ENCODE results near the gene WDR45.

WDR45 gene

DNA sequence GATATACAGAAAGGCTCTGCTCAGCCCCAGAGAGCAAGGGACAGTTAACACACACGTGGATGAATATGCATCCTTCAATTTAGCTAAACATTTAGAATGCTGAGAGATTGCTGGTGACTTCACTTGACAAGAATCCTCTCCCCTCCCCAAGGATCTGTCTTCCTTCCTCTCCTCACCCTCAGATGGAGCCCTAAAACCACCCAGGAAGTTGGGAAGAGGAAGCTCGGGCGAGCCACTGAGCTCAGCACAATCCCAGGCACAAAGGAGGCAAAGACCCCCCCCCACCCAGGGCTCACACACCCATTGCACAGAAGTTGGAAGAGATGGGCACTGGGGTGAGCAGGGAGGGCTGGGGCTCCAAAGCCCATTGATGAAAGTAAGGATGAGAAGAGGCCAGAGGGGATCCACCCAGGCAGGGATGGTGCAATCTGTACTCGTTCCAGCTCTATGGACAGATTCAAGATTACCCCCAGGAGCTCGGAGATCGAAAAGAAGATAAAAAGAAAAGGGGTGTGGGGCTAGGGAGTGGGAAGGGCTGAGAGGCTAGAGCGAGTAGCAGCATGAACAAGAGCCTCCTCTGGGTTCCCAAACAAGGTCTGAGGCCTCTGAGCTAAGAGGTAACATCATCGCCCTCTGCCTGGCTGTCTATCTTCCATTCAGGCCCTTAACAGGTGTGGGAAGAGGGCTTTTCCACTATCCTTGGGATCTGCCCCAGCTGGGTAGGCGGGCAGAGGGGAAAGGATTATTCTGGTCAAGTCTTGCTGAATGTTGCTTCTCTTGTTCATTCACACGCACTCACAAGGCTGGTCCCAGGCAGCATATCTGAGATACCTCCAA is 37.7 kb downstream of the WDR45 start:
- DNase-seq (ENCODE audit: extremely low read depth, low read depth) = no peak

DNA sequence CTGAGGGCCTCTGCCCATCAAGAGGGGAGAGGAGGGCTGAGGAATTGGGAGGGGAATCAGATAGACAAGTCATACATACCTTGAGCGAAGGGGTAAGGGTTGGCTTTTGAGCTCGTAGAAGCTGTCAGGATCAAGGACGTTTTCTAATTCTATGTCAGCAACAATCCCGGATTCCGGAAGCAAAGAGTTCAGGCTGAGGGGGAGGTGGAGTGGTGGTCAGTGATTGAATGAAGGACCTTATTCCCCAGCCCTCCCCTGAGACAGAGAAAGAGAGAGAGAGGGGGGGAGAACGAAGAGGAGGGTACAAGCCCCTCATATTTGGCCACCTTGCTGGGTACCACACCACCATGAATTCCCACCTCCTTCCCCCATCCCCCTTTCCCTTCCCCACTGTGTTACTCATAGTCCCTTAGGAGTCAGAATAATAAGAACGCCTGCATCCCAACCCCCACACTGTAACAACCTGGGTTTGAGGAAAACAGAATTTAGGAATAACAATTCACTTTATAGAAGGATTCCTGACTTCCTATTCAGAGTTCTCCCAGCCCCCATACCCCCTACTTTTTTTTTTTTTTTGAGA is 39.2 kb downstream of the WDR45 start:
- no peak for DNase-seq (ENCODE audit: extremely low read depth, low read depth)
- peak overlapping the region; percentile 71 for H3K4me3 ChIP-seq (replicated peaks; ENCODE audit: low read depth, low read length)
- TF ChIP-seq, protein P1, sequence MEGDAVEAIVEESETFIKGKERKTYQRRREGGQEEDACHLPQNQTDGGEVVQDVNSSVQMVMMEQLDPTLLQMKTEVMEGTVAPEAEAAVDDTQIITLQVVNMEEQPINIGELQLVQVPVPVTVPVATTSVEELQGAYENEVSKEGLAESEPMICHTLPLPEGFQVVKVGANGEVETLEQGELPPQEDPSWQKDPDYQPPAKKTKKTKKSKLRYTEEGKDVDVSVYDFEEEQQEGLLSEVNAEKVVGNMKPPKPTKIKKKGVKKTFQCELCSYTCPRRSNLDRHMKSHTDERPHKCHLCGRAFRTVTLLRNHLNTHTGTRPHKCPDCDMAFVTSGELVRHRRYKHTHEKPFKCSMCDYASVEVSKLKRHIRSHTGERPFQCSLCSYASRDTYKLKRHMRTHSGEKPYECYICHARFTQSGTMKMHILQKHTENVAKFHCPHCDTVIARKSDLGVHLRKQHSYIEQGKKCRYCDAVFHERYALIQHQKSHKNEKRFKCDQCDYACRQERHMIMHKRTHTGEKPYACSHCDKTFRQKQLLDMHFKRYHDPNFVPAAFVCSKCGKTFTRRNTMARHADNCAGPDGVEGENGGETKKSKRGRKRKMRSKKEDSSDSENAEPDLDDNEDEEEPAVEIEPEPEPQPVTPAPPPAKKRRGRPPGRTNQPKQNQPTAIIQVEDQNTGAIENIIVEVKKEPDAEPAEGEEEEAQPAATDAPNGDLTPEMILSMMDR (IDR thresholded peaks at IDR 0.05; ENCODE audit: low read depth, low read length, missing control alignments) = no peak

More for the DNA sequence above, 37.7 kb downstream of the WDR45 start:
- TF ChIP-seq, protein P1 (IDR thresholded peaks at IDR 0.05; ENCODE audit: low read depth, low read length, missing control alignments) = no peak
- H3K4me3 ChIP-seq (replicated peaks; ENCODE audit: low read depth, low read length) = peak overlapping the region; percentile 71

DNA sequence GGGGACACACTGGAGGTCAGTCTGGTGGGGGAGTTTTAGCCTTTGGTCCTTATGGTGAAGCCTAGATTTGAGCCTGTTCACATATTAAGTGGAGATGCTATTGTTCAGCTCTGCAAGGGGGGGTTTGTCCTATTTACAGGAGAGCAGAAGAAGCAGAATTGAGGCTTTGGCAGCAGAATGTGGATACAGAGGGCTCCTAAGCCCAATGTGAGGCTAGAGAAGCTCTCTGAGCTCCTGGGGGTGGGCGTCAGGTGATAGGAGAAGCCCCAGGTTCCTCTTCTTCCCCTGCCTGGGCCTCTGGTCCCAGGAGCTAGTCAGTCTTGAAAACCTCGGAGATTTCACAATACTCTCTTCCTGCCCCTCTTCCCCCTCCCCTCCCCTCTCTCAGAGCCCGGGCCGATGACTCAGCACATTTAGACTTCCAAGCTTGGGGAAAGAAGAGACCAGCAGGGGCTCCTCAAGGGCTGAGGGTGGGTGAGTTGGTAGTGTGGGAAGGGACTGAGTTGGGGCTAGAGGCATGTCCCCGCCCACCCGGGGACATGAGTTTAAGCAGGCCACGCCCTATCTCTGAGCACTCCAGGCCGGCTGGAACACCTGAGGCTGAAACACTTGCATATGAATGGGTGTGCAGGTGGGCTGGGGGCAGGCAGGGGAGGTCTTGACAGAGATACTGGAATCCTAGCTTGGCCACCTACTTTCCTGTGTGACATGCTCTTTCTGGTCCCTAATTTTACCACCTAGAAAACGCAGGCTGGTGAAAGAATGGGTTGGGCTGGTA is 39.9 kb downstream of the WDR45 start:
- DNase-seq (ENCODE audit: extremely low read depth, low read depth) = peak; percentile 63
- peak overlapping the region; percentile 71 for H3K4me3 ChIP-seq (replicated peaks; ENCODE audit: low read depth, low read length)
- TF ChIP-seq, protein P1 (IDR thresholded peaks at IDR 0.05; ENCODE audit: low read depth, low read length, missing control alignments) = no peak

DNA sequence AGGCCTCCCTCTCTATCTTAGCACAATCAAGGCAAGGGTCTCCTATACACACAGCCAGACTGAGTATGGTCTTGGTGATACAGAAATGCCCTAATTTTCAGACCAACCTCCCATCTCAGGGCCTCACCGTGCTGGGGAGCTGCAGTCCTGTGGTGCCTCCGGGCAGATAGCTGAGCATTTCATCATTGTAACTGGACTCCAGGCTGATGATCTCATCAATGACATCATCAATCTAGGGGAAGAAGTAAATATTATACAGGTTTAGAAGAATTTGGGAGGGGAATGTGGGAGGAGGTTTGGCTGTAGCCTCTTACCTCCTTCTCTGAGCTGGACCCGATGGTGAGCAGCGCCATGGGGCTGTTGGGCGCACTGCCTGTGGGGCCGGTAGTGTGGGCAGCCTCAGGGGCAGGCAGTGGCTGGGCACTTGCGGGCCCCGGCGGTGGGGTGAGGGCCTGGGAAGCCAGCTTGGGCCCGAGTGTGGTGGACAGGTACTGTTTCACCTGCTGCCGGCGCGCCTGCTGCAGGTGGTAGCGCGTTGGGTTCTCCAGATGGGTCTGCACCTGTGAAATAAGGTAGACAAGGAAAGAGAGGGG is 41.7 kb downstream of the WDR45 start:
- TF ChIP-seq, protein P1 (IDR thresholded peaks at IDR 0.05; ENCODE audit: low read depth, low read length, missing control alignments) = no peak
- H3K4me3 ChIP-seq (replicated peaks; ENCODE audit: low read depth, low read length) = no peak overlapping the region
- DNase-seq (ENCODE audit: extremely low read depth, low read depth) = no peak

DNA sequence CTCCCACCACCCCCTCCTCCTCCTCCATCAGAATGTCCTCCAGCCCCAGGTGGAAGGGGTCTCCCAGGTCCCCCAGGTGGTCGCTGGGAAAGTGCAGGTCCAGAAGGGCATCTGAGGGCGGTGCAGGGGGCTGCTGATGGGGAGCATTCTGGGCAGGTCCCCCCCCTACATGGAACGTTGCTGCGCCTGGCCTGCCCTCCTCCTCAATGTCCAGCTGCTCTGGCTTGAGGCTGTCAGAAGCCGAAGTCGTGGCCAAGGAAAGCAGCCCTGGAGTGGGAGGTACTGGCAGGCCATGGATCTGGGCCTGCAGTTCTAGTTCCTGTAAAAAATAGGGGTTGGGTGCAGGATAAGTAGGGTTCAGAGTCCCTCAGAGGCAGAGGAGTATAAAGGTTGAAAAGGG is 49.4 kb downstream of the WDR45 start:
- TF ChIP-seq, protein P1 (IDR thresholded peaks at IDR 0.05; ENCODE audit: low read depth, low read length, missing control alignments) = no peak
- no peak overlapping the region for H3K4me3 ChIP-seq (replicated peaks; ENCODE audit: low read depth, low read length)
- no peak for DNase-seq (ENCODE audit: extremely low read depth, low read depth)

DNA sequence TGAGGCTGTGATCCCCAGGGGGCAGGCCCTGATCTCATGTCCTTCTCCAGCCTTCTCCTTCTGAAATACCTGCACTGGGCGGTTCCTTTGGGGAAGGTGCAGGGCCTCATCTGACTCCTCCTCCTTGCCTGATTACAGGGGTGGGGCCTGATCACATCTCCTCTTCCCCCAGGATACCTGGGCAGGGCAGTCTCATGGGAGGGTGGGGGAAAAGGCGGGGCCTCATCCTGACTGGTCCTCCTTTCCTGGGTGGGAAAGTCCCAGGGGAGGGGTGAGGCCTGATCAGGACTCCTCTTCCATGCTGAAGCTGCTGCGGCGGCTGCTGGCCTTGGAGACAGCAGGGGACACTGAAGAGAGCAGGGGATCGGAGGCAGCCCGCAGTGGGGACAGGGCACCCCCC is 49.8 kb downstream of the WDR45 start:
- TF ChIP-seq, protein P1 (IDR thresholded peaks at IDR 0.05; ENCODE audit: low read depth, low read length, missing control alignments) = no peak
- no peak overlapping the region for H3K4me3 ChIP-seq (replicated peaks; ENCODE audit: low read depth, low read length)
- DNase-seq (ENCODE audit: extremely low read depth, low read depth) = no peak
